Naive thymus-derived CD4-positive, alpha-beta T cell (primary cell): Measurements from ENCODE around the gene ST6GALNAC4. TPM values are rescaled to one million over a fixed set of nuclear protein-coding genes. Genes with fewer than 3 reads are reported as not detected.
"Not testable (repeated sequence)": the region's sequence is repeated elsewhere in the genome, so short reads cannot be mapped to it uniquely, and the experiment has no call there.

Experiments
- ATAC-seq: fragments of 150-1000 bp; cut with Tn5 transposase; 2 replicates; pipeline ENCODE4 v1.10.0; 2021; ENCODE audit warnings: mild to moderate bottlenecking, moderate library complexity
- CTCF ChIA-PET: fragments of 350-600 bp; sonication (Branson Sonifier 250); formaldehyde crosslinking; loops from one replicate; lab custom pipeline; 2021; ENCODE audit warnings: antibody characterized with exemption; lab: Charles Lee
- POLR2A ChIA-PET: fragments of 350-600 bp; sonication (Branson Sonifier 250); formaldehyde crosslinking; loops from one replicate; lab custom pipeline; 2021; ENCODE audit warnings: antibody characterized with exemption, inconsistent platforms; lab: Charles Lee
- DNase-seq, 9 donors: peaks; one replicate each; pipeline versions ENCODE4 v3.0.0 to v3.0.0-alpha.2; 2020 to 2022; ENCODE audit warnings: mixed read lengths in 1 of 9
- H3K27ac ChIP-seq: one replicate; pipeline ENCODE4 v1.7.0; 2013; ENCODE audit warnings: mild to moderate bottlenecking, low read depth, low read length, moderate library complexity
- H3K27me3 ChIP-seq, 2 donors: one replicate each; pipeline ENCODE4 v1.7.0; 2013; ENCODE audit warnings: low read length in 2 of 2, mild to moderate bottlenecking in 2 of 2, moderate library complexity in 2 of 2; ENCODE audit not compliant: control insufficient read depth in 2 of 2, insufficient read depth in 2 of 2
- H3K36me3 ChIP-seq, 3 experiments: 1 replicate in 2 of 3; 2 replicates in 1 of 3; pipeline ENCODE4 v1.7.0; 2013; ENCODE audit warnings: low read length in 3 of 3, mild to moderate bottlenecking in 3 of 3, moderate library complexity in 1 of 3; ENCODE audit not compliant: insufficient read depth in 3 of 3, control insufficient read depth in 2 of 3
- H3K4me1 ChIP-seq, 2 donors: one replicate each; pipeline ENCODE4 v1.7.0; 2013; ENCODE audit warnings: low read length in 2 of 2, mild to moderate bottlenecking in 2 of 2, moderate library complexity in 1 of 2; ENCODE audit not compliant: control insufficient read depth in 2 of 2, insufficient read depth in 2 of 2
- H3K4me3 ChIP-seq: 2 replicates; pipeline ENCODE4 v1.7.0; 2013; ENCODE audit warnings: mild to moderate bottlenecking, low read length
- H3K9me3 ChIP-seq, 3 experiments: 1 replicate in 2 of 3; 2 replicates in 1 of 3; pipeline ENCODE4 v1.7.0; 2013; ENCODE audit warnings: low read length in 3 of 3; ENCODE audit not compliant: control insufficient read depth in 2 of 3
- H3K27ac Mint-ChIP-seq, 9 donors: one replicate each; pipeline ENCODE4 v1.8.0; 2020 to 2022; ENCODE audit warnings: mixed read lengths in 9 of 9, mild to moderate bottlenecking in 8 of 9, moderate library complexity in 5 of 9, inconsistent platforms in 2 of 9
- H3K27me3 Mint-ChIP-seq, 5 donors: one replicate each; pipeline ENCODE4 v1.8.0; 2021 to 2022; ENCODE audit warnings: mixed read lengths in 5 of 5, mild to moderate bottlenecking in 1 of 5
- H3K36me3 Mint-ChIP-seq, 5 donors: one replicate each; pipeline ENCODE4 v1.8.0; 2020 to 2022; ENCODE audit warnings: mixed read lengths in 5 of 5, mild to moderate bottlenecking in 3 of 5, inconsistent platforms in 1 of 5
- H3K4me1 Mint-ChIP-seq, 7 donors: one replicate each; pipeline ENCODE4 v1.8.0; 2020 to 2022; ENCODE audit warnings: mixed read lengths in 7 of 7, mild to moderate bottlenecking in 3 of 7, inconsistent platforms in 1 of 7
- H3K4me3 Mint-ChIP-seq, 10 donors: one replicate each; pipeline ENCODE4 v1.8.0; 2020 to 2022; ENCODE audit warnings: mild to moderate bottlenecking in 10 of 10, mixed read lengths in 10 of 10, moderate library complexity in 6 of 10, inconsistent platforms in 2 of 10
- H3K9me3 Mint-ChIP-seq, 11 donors: one replicate each; pipeline ENCODE4 v1.8.0; 2020 to 2022; ENCODE audit warnings: mixed read lengths in 11 of 11, mild to moderate bottlenecking in 4 of 11, inconsistent platforms in 1 of 11, moderate library complexity in 1 of 11
- intact Hi-C, 2 donors: fragments of 100-400 bp; cut with micrococcal nuclease; formaldehyde crosslinking; loops; one replicate each; pipeline ENCODE4 v1.15.1; 2023
- polyA plus RNA-seq, 2 donors: library from polyadenylated mRNA; unstranded; fragments of 300-500 nt; fragmentation: Illumina TruSeq; gene quantifications; one replicate each; pipeline ENCODE4 v1.2.3, GENCODE V29; 2021
- total RNA-seq, 6 experiments: library from RNA in 5 of 6; stranded (reverse) in 5 of 6; gene quantifications; 1 replicate in 5 of 6; 2 replicates in 1 of 6; pipeline ENCODE4 v1.2.3 and lab custom pipeline; 2021 to 2026

ST6GALNAC4 gene
- total and polyA plus RNA-seq, 7 experiments from 2014 or later = 20.0 to 51.0 (median 31.2) TPM

GRCh38 chr9:127873886-127874285, 43.0 kb downstream of the ST6GALNAC4 start:
- H3K27me3 Mint-ChIP-seq = peaks cover 0 to 8% (median 0%) of the 10 kb centered on the region in 5 donors
- Histone ChIP-seq H3K27me3 (peaks cover 0 to 4% of the 10 kb centered on the region in 2 donors), H3K4me1 (no peaks in the 10 kb centered on the region), H3K27ac (no peak overlapping the region), H3K36me3 (no peaks in the 10 kb centered on the region), H3K4me3 (no peak overlapping the region), H3K9me3 (no peaks in the 10 kb centered on the region)
- intact Hi-C loops = no loop called here
- H3K4me3 Mint-ChIP-seq = no peak overlapping the region
- CTCF ChIA-PET = no interaction called here
- no peaks in the 10 kb centered on the region for H3K9me3 Mint-ChIP-seq
- H3K27ac Mint-ChIP-seq = no peak overlapping the region
- H3K4me1 Mint-ChIP-seq = peaks cover 0 to 10% (median 0%) of the 10 kb centered on the region in 7 donors
- DNase-seq = no peak
- POLR2A ChIA-PET = interaction anchor here (0.5 to 1.3 kb wide), 3 partner anchors 8 to 64 kb away, joined by 3 read pairs; partner anchors contain the start of gene DPM2
- ATAC-seq = no peak
- peaks cover 0 to 8% (median 4%) of the 10 kb centered on the region in 5 donors for H3K36me3 Mint-ChIP-seq

DNA sequence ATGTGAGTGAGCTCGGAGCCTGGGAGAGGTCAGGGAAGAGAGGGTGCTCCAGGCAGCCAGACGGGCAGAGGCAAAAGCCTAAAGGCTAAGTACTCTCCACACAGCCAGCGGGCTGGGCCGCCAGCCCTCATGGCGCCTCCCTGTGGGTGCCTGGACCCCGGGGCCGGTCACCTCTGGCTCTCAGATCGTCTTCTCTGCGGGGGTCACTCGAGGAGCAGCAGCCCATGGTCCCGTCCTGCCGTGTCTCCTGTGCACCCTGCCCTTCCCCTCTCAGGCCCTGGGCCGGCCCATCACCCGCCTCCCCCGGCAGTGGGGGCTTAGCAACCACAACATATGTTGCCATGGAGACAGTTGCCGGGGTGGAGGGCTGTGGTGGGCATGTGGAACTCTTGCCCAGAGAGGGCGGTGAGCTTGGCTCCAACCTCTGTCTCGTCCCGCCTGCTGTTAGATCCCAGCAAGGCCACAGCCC, 43.6 kb downstream of the ST6GALNAC4 start:
- peaks cover 0 to 4% of the 10 kb centered on the region in 2 donors for H3K27me3 ChIP-seq
- H3K36me3 ChIP-seq = no peaks in the 10 kb centered on the region
- Mint-ChIP-seq H3K36me3 (peaks cover 0 to 2% (median under 1%) of the 10 kb centered on the region in 5 donors), H3K4me3 (no peak overlapping the region), H3K27me3 (peaks cover 0 to 6% (median 0%) of the 10 kb centered on the region in 5 donors), H3K27ac (no peak overlapping the region), H3K4me1 (peaks cover 0 to 6% (median 0%) of the 10 kb centered on the region in 7 donors), H3K9me3 (no peaks in the 10 kb centered on the region)
- H3K4me1 ChIP-seq = no peaks in the 10 kb centered on the region
- DNase-seq (no peak), ATAC-seq (no peak)
- H3K4me3 ChIP-seq = no peak overlapping the region
- ChIA-PET CTCF (interaction anchor here (1.2 kb wide), 1 partner anchor 139 kb away, joined by 7 read pairs; the partner anchor contains the start of gene TOR2A), POLR2A (interaction anchor here (0.5 to 1.3 kb wide), 3 partner anchors 9 to 64 kb away, joined by 3 read pairs; partner anchors contain the start of gene DPM2)
- intact Hi-C loops = no loop called here
- no peak overlapping the region for H3K27ac ChIP-seq
- H3K9me3 ChIP-seq = no peaks in the 10 kb centered on the region

GRCh38 chr9:127872369-127873222, 44.2 kb downstream of the ST6GALNAC4 start:
- DNase-seq (no peak), ATAC-seq (no peak)
- CTCF ChIA-PET = interaction anchor here (1.2 kb wide), 1 partner anchor 138 kb away, joined by 7 read pairs; the partner anchor contains the start of gene TOR2A
- Mint-ChIP-seq H3K27me3 (peaks cover 0 to 3% (median 0%) of the 10 kb centered on the region in 5 donors), H3K36me3 (no peaks in the 10 kb centered on the region), H3K9me3 (no peaks in the 10 kb centered on the region), H3K4me1 (peaks cover 0 to 3% (median 0%) of the 10 kb centered on the region in 7 donors), H3K27ac (no peak overlapping the region), H3K4me3 (no peak overlapping the region)
- intact Hi-C loops = no loop called here
- POLR2A ChIA-PET = interaction anchor here (0.8 to 1.3 kb wide), 2 partner anchors 10 to 38 kb away, joined by 3 read pairs; no protein-coding TSS in a partner anchor
- Histone ChIP-seq H3K36me3 (peaks cover 0 to 6% (median 0%) of the 10 kb centered on the region in 3 experiments), H3K4me1 (no peaks in the 10 kb centered on the region), H3K27ac (no peak overlapping the region), H3K4me3 (no peak overlapping the region), H3K9me3 (no peaks in the 10 kb centered on the region), H3K27me3 (peaks cover 0 to under 1% of the 10 kb centered on the region in 2 donors)

DNA sequence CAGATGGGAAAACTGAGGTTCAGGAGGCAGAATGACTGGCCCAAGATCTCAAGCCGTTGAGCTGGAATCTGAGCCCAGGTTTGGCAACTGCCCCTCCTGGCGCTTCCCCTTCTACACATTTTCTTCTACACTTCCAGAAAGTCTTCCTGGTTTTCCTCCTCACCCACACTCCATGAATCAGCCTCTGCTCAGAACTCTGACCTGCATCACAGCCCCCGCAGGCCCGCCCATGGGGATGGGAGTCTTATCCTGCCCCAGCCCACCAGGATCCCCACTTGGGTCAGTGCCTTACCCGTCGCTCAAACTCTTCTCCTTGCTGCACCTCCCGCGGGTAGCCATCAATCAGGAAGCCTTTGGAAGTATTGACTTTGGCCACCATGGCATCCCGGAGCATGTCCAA, 45.3 kb downstream of the ST6GALNAC4 start:
- Mint-ChIP-seq H3K27me3 (no peaks in the 10 kb centered on the region), H3K4me3 (no peak overlapping the region)

DNA sequence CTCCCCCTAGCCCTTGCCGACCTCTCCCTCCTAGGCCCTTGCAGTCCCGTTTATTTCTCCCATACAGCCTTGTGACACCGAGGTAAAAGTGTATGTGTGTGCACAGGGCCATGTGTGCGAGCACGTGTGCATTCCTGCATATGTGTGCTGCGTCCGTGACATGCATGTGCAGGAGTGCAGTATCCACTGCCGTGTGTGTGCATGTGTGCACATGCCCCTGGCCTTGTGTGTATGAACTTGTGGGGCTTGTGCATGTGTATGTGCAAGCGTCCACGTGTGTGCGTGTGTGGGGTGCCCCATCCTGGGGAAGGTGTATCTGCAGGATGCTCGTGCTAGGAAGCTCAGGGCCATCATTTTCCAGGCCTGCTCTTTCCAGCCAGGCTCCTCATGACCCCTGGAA, 46.0 kb downstream of the ST6GALNAC4 start:
- Histone ChIP-seq H3K4me1 (peaks cover under 1 to 2% of the 10 kb centered on the region in 2 donors), H3K27me3 (no peaks in the 10 kb centered on the region), H3K9me3 (no peaks in the 10 kb centered on the region), H3K27ac (no peak overlapping the region), H3K4me3 (no peak overlapping the region), H3K36me3 (peaks cover 0 to 7% (median 0%) of the 10 kb centered on the region in 3 experiments)
- Mint-ChIP-seq H3K27me3 (no peaks in the 10 kb centered on the region), H3K27ac (peak overlapping the region in 1 of 9 donors; percentile 46), H3K9me3 (no peaks in the 10 kb centered on the region), H3K4me3 (no peak overlapping the region), H3K36me3 (peaks cover 0 to under 1% (median 0%) of the 10 kb centered on the region in 5 donors), H3K4me1 (peaks cover 1 to 6% (median 3%) of the 10 kb centered on the region in 7 donors)
- no peak for DNase-seq
- CTCF ChIA-PET = interaction anchor here (0.8 to 3.3 kb wide), 6 partner anchors 50 to 354 kb away, joined by 3 to 32 read pairs (median 16); partner anchors contain the start of gene TOR2A
- intact Hi-C loops = loop anchor here (1.0 to 2.0 kb wide), 6 partner anchors 46 to 281 kb away; partner anchors contain the start of genes CDK9 (in 2 of the 2), TOR2A (in 2 of the 2) and ST6GALNAC4 (in 1 of the 2)
- POLR2A ChIA-PET = interaction anchor here (1.7 to 2.3 kb wide), 3 partner anchors 16 to 85 kb away, joined by 4 to 9 read pairs (median 7); partner anchors contain the start of genes CDK9 and ENG
- ATAC-seq = no peak

More for the DNA sequence above, 45.3 kb downstream of the ST6GALNAC4 start:
- no peaks in the 10 kb centered on the region for H3K4me1 ChIP-seq
- no peaks in the 10 kb centered on the region for H3K27me3 ChIP-seq
- no peak for ATAC-seq
- no peak overlapping the region for H3K4me3 ChIP-seq
- Mint-ChIP-seq H3K36me3 (no peaks in the 10 kb centered on the region), H3K4me1 (no peaks in the 10 kb centered on the region), H3K27ac (peak overlapping the region in 2 of 9 donors; percentile 46 to 57), H3K9me3 (no peaks in the 10 kb centered on the region)
- CTCF ChIA-PET = interaction anchor here (3.3 kb wide), 1 partner anchor 137 kb away, joined by 32 read pairs; the partner anchor contains the start of gene TOR2A
- no peak overlapping the region for H3K27ac ChIP-seq
- POLR2A ChIA-PET = no interaction called here
- H3K36me3 ChIP-seq = peaks cover 0 to 7% (median 0%) of the 10 kb centered on the region in 3 experiments
- no peaks in the 10 kb centered on the region for H3K9me3 ChIP-seq
- no peak for DNase-seq
- intact Hi-C loops = loop anchor here in 1 of 2 donors (2.0 kb wide), 1 partner anchor 85 kb away; the partner anchor contains the start of gene CDK9

- H3K36me3 Mint-ChIP-seq, H3K4me1 ChIP-seq, H3K27ac Mint-ChIP-seq, H3K27ac ChIP-seq, H3K27me3 ChIP-seq, H3K9me3 ChIP-seq, H3K36me3 ChIP-seq, H3K4me3 ChIP-seq, ATAC-seq, H3K27me3 Mint-ChIP-seq, H3K9me3 Mint-ChIP-seq, DNase-seq, H3K4me3 Mint-ChIP-seq: not testable (repeated sequence)
- ChIA-PET CTCF (interaction anchor here (0.6 to 3.3 kb wide), 32 partner anchors 9 to 1776 kb away, joined by 3 to 32 read pairs (median 4); partner anchors contain the start of genes CDK9 and TOR2A), POLR2A (interaction anchor here (0.7 to 2.3 kb wide), 9 partner anchors 15 to 136 kb away, joined by 3 to 9 read pairs (median 4); partner anchors contain the start of genes CDK9, ENG and TOR2A)
- intact Hi-C loops = loop anchor here (1.0 to 2.0 kb wide), 6 partner anchors 47 to 280 kb away; partner anchors contain the start of genes CDK9 (in 2 of the 2), TOR2A (in 2 of the 2) and ST6GALNAC4 (in 1 of the 2)
- H3K4me1 Mint-ChIP-seq = peaks cover 9 to 14% (median 10%) of the 10 kb centered on the region in 7 donors
Measured at GRCh38 chr9:127870153-127870491, 46.7 kb downstream of the ST6GALNAC4 start.
